Ascending aorta (tissue), 2 donors: ENCODE data around the gene MORC4. TPM values are rescaled to one million over a fixed set of nuclear protein-coding genes. Genes with fewer than 3 reads are reported as not detected.

Experiments used
- DNase-seq, 2 donors: peaks; one replicate each; pipeline ENCODE4 v3.0.0-alpha.2; 2019; ENCODE audit warnings: low spot score in 2 of 2
- H3K27ac ChIP-seq, 2 donors: fragments of 200-600 bp; sonication (generic); one replicate each; pipeline ENCODE4 v1.5.1; 2016 to 2017; ENCODE audit warnings: mild to moderate bottlenecking in 1 of 2
- H3K27me3 ChIP-seq: fragments of 200-600 bp; sonication (generic); one replicate; pipeline ENCODE4 v1.5.1; 2017
- H3K36me3 ChIP-seq, 2 donors: fragments of 200-600 bp; sonication (generic); one replicate each; pipeline ENCODE4 v1.5.1; 2016
- H3K4me1 ChIP-seq, 2 donors: fragments of 200-600 bp; sonication (generic); one replicate each; pipeline ENCODE4 v1.5.1; 2016 to 2017; ENCODE audit warnings: mild to moderate bottlenecking in 1 of 2
- H3K4me3 ChIP-seq, 2 donors: fragments of 200-600 bp; sonication (generic); one replicate each; pipeline ENCODE4 v1.5.1; 2016 to 2017; ENCODE audit warnings: mild to moderate bottlenecking in 1 of 2
- H3K9me3 ChIP-seq, 2 donors: fragments of 200-600 bp; sonication (generic); one replicate each; pipeline ENCODE4 v1.5.1; 2016
- intact Hi-C: fragments of 100-400 bp; cut with DNase I; formaldehyde crosslinking; loops from one replicate; pipeline ENCODE4 v1.15.1; 2023
- total RNA-seq: library from RNA; depleted of rRNA; stranded (reverse); fragments of >200 nt; gene quantifications from one replicate; pipeline ENCODE4 v1.1.0, GENCODE V29; 2016
- TF ChIP-seq, protein P1 (sequence below), 3 experiments: fragments of 200-600 bp in 2 of 3; fragments of 450-650 bp in 1 of 3; sonication (generic) in 2 of 3; IDR thresholded peaks; one replicate each; pipeline ENCODE4 v1.5.1; 2016 to 2019; ENCODE audit warnings: antibody characterized with exemption in 3 of 3, mild to moderate bottlenecking in 1 of 3, moderate library complexity in 1 of 3

Gene MORC4
- total RNA-seq, 1 donor from 2014 or later = 7.1 TPM

DNA sequence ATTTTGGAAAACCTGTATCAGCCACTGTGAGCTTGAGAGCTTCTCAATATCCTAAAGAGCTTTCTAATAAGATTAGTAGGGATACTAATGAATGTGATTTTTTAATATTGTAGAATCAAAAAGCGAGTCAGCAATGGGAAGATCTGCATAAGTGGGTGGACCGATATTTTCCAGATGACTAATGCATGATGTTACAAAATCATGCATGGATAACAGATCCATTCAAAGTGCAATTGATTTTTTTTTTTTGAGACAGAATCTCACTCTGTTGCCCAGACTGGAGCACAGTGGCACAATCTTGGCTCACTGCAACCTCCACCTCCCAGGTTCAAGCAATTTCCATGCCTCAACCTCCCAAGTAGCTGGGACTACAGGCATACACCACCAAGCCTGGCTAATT, 87.1 kb downstream of the MORC4 start:
- DNase-seq = no peak
- no peak overlapping the region for H3K4me3 ChIP-seq
- no peaks in the 10 kb centered on the region for H3K9me3 ChIP-seq
- TF ChIP-seq, protein P1, sequence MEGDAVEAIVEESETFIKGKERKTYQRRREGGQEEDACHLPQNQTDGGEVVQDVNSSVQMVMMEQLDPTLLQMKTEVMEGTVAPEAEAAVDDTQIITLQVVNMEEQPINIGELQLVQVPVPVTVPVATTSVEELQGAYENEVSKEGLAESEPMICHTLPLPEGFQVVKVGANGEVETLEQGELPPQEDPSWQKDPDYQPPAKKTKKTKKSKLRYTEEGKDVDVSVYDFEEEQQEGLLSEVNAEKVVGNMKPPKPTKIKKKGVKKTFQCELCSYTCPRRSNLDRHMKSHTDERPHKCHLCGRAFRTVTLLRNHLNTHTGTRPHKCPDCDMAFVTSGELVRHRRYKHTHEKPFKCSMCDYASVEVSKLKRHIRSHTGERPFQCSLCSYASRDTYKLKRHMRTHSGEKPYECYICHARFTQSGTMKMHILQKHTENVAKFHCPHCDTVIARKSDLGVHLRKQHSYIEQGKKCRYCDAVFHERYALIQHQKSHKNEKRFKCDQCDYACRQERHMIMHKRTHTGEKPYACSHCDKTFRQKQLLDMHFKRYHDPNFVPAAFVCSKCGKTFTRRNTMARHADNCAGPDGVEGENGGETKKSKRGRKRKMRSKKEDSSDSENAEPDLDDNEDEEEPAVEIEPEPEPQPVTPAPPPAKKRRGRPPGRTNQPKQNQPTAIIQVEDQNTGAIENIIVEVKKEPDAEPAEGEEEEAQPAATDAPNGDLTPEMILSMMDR (IDR thresholded peaks at IDR 0.05) = no peak
- no peaks in the 10 kb centered on the region for H3K27me3 ChIP-seq
- H3K4me1 ChIP-seq = no peaks in the 10 kb centered on the region
- H3K36me3 ChIP-seq = no peaks in the 10 kb centered on the region
- intact Hi-C loops = no loop called here
- H3K27ac ChIP-seq = no peak overlapping the region

DNA sequence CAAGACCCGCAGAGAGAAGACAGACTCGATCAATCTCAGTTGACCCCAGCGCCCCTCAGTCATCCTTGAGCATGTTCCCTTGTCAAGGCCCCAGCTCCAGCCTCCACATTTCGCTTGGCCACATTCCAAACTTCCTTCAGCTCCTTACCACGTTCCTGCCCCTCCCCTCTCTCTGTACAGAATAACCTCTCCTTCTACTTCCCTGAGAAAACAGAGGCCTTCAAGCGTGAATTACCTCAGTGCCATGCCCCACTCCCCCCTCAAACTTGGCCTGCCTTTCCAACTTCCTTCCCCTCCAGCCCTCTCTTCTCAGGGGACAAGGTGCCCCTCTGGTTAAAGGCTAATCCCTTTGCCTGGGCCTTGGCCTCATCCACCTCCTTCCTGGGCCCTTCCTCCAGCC, 93.7 kb downstream of the MORC4 start:
- no peak for DNase-seq
- Histone ChIP-seq H3K27me3 (no peaks in the 10 kb centered on the region), H3K9me3 (no peaks in the 10 kb centered on the region), H3K4me1 (no peaks in the 10 kb centered on the region), H3K27ac (no peak overlapping the region), H3K36me3 (no peaks in the 10 kb centered on the region), H3K4me3 (no peak overlapping the region)
- TF ChIP-seq, protein P1 (IDR thresholded peaks at IDR 0.05) = no peak
- intact Hi-C loops = no loop called here

DNA sequence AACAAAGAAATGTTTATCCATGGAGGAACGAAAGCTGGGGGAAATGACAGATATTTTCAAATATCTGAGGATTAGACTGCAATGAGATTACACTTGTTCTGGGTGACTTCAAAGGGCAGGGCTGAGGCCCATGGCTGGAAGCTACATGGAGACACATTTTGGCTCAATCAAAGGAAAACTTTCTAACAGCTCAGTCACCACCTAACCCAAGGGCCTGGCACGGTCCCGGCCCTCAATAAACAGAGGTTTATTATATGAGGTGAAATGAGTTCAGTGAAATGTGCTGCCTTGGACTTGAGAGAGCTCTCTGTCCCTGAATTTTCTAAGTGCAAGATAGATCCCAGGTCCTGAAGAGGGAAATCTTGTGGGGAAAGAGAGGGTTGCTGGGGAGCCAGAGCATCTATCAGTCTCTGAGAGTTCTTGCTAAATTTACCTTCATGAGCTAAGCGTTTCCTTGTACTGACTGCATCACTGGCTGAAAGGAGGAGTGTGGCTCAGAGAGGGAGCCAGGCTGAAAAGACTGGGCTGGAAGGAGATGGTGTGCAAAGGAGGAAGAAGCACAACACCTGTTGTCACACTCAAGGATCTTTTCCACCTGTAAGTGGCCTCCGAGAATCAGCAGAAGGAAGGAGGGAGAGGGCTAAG, 94.8 kb downstream of the MORC4 start:
- TF ChIP-seq, protein P1 (IDR thresholded peaks at IDR 0.05) = no peak
- no peaks in the 10 kb centered on the region for H3K4me1 ChIP-seq
- no peaks in the 10 kb centered on the region for H3K36me3 ChIP-seq
- H3K27ac ChIP-seq = no peak overlapping the region
- DNase-seq = no peak
- H3K27me3 ChIP-seq = no peaks in the 10 kb centered on the region
- H3K4me3 ChIP-seq = no peak overlapping the region
- intact Hi-C loops = no loop called here
- no peaks in the 10 kb centered on the region for H3K9me3 ChIP-seq

DNA sequence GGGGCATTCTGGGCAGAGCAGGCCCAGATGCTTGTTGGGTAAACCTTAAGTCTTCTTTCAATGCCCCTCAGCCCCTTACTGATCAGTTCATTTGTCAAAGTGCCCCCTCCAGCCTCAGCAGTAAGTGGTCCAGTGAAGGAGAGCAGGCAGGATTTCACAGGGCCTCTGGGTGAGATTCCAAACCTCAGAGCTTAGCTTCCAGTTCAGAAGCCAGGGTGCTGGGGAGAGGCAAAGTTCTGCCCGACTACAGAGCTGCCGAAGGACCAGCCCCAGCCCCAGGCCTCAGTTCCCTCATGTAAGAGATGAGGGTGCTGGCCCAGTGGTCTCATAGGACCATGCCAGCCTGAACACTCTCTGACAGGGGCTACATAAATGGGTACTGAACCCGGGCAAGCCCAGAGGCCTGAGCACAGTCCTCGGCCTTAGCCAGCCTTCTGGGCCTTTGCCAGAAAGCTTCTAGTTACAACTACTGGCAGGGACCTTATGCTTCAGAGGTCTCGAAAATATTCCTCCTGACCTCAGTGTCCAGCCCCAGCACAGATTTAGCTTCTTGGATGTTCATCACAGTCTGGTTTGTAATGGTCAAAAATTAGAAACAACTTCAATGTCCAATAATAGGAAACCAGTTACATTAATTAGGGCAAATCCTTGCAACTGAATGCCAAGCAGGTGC, 96.0 kb downstream of the MORC4 start:
- Histone ChIP-seq H3K27ac (peak overlapping the region in 1 of 2 donors; percentile 7), H3K4me1 (no peaks in the 10 kb centered on the region), H3K27me3 (no peaks in the 10 kb centered on the region), H3K9me3 (no peaks in the 10 kb centered on the region), H3K4me3 (no peak overlapping the region), H3K36me3 (no peaks in the 10 kb centered on the region)
- DNase-seq = no peak
- TF ChIP-seq, protein P1 (IDR thresholded peaks at IDR 0.05) = no peak
- intact Hi-C loops = no loop called here

DNA sequence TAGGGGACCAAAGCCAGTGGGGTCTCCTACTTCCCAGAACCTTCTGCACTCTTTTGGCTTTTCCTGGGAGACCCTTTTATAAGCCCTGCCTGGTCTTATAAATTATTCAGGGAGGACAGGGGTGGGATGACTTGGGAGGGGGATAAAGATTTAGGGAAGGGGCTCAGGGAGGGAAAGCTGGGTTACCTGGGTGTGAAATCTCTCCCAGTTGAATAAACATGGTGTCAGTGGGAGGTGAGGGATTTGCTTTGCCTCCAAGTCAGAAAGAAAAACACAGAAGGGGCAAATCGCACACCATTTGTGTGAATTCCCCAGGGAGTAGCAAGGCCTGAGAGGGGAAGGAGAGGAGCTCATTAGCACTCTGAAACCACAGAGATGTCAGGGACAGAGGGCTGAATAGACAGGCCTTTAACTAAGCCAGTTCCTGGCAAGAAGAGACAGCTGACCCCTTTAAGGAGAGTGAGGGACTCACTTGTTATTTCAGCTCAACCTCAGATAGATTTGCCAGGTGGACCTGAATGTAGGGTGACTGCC, 96.7 kb downstream of the MORC4 start, which contains the start of gene RIPPLY1:
TSS of gene RIPPLY1 (minus strand) at position 51 of the 534 bp plus-strand sequence. CDS start 54 bp downstream, outside the sequence.
- Histone ChIP-seq H3K4me3 (no peak within 1 kb of the TSS), H3K36me3 (no peaks in the 10 kb centered on the region), H3K27ac (peak within 1 kb of the TSS in 1 of 2 donors; percentile 7), H3K4me1 (no peaks in the 10 kb centered on the region), H3K27me3 (no peaks in the 10 kb centered on the region), H3K9me3 (no peaks in the 10 kb centered on the region)
- DNase-seq = no peak
- intact Hi-C loops = no loop called here
- TF ChIP-seq, protein P1 (IDR thresholded peaks at IDR 0.05) = no peak
